ENCODE measurements around the gene NHERF2. TPM values are rescaled to one million over a fixed set of nuclear protein-coding genes. Genes with fewer than 3 reads are reported as not detected.
"Not testable (repeated sequence)": the region's sequence is repeated elsewhere in the genome, so short reads cannot be mapped to it uniquely, and the experiment has no call there.

Gene NHERF2
- total RNA-seq, 2 donors from 2014 or later: 20.1 to 25.5 TPM

DNA sequence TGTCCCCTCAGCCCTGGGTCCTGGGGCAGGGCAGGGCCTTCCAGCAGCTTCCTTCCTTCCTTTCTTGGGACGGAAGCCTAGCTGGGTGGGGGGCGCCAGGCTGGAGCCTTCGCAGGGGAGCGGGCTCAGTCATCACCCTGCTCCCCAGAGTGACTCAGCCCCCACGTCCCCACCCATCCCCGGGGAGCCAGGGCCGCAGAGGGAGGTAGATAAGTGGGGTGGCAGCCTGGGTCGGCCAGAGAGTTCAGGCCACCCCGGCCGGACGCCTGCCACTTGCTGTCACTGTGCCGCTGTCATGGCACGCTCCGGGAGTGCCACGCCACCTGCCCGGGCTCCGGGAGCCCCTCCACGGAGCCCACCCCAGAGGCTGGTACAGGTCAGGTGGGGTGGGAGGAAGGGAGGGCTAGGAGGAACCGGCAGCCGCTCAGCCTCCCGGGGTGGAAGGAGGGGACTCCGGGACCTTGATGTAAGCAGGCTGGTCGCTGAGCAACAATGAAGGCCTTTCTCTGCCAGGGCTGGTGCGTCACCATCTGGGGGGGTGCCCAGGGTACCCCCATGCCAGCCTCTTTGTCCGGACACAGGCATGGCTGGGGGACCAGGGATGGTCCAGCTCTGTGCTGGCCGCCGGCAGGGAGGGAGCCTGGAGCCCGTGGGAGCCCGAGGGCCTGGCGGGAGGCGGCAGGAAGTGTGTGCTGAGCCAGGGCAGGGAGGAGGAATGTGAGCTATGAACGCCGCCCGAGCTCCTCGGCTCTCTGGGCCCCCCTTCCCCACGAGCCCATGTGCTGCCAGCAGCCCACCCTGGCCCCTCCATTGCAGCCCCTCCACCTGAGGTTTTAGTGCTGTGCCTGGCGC is 6.6 kb downstream of the NHERF2 start:
- Mint-ChIP-seq H3K27me3 (ENCODE audit: insufficient read depth) (peaks cover 5% of the 10 kb centered on the region), H3K9me3 (no peaks in the 10 kb centered on the region), H3K4me1 (no peaks in the 10 kb centered on the region), H3K36me3 (ENCODE audit: low read depth) (peaks cover 2% of the 10 kb centered on the region), H3K4me3 (no peak overlapping the region), H3K27ac (no peak overlapping the region)
- TF ChIP-seq, protein P1, sequence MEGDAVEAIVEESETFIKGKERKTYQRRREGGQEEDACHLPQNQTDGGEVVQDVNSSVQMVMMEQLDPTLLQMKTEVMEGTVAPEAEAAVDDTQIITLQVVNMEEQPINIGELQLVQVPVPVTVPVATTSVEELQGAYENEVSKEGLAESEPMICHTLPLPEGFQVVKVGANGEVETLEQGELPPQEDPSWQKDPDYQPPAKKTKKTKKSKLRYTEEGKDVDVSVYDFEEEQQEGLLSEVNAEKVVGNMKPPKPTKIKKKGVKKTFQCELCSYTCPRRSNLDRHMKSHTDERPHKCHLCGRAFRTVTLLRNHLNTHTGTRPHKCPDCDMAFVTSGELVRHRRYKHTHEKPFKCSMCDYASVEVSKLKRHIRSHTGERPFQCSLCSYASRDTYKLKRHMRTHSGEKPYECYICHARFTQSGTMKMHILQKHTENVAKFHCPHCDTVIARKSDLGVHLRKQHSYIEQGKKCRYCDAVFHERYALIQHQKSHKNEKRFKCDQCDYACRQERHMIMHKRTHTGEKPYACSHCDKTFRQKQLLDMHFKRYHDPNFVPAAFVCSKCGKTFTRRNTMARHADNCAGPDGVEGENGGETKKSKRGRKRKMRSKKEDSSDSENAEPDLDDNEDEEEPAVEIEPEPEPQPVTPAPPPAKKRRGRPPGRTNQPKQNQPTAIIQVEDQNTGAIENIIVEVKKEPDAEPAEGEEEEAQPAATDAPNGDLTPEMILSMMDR (conservative IDR thresholded peaks at IDR 0.05): no peak
- no peak overlapping the region for H3K4me3 ChIP-seq (ENCODE audit: low read length)
- H3K4me1 ChIP-seq (ENCODE audit: control insufficient read depth, insufficient read depth, low read length): no peaks in the 10 kb centered on the region
- H3K27ac ChIP-seq (ENCODE audit: low read depth, low read length): peak overlapping the region; percentile 66
- H3K9ac ChIP-seq (ENCODE audit: extremely low read depth, low read length, poor library complexity, severe bottlenecking): no peak overlapping the region
- WGBS, 2 experiments (ENCODE audit: insufficient coverage in 1 of 2, insufficient read length in 1 of 2): 55 to 83% methylated on average over 5 to 37 of the region's 37 CpGs
- no peaks in the 10 kb centered on the region for H3K27me3 ChIP-seq (ENCODE audit: control insufficient read depth, insufficient read depth, low read length, poor library complexity, severe bottlenecking)
- H3K36me3 ChIP-seq (ENCODE audit: control insufficient read depth, insufficient read depth, low read length): peaks cover 5% of the 10 kb centered on the region
- peak; percentile 68 for DNase-seq
- no peaks in the 10 kb centered on the region for H3K9me3 ChIP-seq (ENCODE audit: control insufficient read depth, low read length)

DNA sequence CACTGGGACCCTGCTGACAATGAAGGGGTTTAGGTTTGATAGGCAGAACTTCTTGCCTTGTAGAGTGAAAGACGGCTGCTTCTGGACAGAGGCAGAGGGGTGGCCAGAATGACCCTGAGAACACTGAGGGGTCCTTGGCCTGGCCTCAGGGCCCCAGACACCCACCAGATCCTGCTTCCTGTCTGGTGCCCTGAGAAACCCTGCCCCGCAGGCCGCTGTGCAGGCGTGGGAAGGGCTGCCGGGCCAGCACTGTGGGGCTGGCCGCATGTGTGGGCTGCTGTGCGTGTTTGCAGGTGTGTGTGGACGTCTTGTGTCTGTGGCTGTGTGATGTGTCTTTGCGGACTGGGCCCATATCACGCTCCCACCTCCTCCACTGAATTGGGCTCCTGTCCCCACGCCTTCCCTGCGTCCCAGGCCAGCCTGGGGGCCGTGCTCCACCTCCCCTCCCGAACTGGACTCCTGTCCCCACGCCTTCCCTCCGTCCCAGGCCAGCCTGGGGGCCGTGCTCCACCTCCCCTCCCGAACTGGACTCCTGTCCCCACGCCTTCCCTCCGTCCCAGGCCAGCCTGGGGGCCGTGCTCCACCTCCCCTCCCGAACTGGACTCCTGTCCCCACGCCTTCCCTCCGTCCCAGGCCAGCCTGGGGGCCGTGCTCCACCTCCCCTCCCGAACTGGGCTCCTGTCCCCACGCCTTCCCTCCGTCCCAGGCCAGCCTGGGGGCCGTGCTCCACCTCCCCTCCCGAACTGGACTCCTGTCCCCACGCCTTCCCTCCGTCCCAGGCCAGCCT is 7.4 kb downstream of the NHERF2 start:
- H3K9me3 ChIP-seq (ENCODE audit: control insufficient read depth, low read length); H3K4me3 ChIP-seq (ENCODE audit: low read length); H3K36me3 ChIP-seq (ENCODE audit: control insufficient read depth, insufficient read depth, low read length); H3K9me3 Mint-ChIP-seq; H3K4me1 Mint-ChIP-seq; H3K27ac Mint-ChIP-seq; H3K4me1 ChIP-seq (ENCODE audit: control insufficient read depth, insufficient read depth, low read length); H3K36me3 Mint-ChIP-seq (ENCODE audit: low read depth); H3K9ac ChIP-seq (ENCODE audit: extremely low read depth, low read length, poor library complexity, severe bottlenecking); H3K27me3 ChIP-seq (ENCODE audit: control insufficient read depth, insufficient read depth, low read length, poor library complexity, severe bottlenecking); DNase-seq; H3K4me3 Mint-ChIP-seq; H3K27me3 Mint-ChIP-seq (ENCODE audit: insufficient read depth): not testable (repeated sequence)
- 81 to 95% methylated on average over 4 to 10 of the region's 32 CpGs for WGBS, 2 experiments (ENCODE audit: insufficient coverage in 1 of 2, insufficient read length in 1 of 2)
- peak overlapping the region; percentile 66 for H3K27ac ChIP-seq (ENCODE audit: low read depth, low read length)

DNA sequence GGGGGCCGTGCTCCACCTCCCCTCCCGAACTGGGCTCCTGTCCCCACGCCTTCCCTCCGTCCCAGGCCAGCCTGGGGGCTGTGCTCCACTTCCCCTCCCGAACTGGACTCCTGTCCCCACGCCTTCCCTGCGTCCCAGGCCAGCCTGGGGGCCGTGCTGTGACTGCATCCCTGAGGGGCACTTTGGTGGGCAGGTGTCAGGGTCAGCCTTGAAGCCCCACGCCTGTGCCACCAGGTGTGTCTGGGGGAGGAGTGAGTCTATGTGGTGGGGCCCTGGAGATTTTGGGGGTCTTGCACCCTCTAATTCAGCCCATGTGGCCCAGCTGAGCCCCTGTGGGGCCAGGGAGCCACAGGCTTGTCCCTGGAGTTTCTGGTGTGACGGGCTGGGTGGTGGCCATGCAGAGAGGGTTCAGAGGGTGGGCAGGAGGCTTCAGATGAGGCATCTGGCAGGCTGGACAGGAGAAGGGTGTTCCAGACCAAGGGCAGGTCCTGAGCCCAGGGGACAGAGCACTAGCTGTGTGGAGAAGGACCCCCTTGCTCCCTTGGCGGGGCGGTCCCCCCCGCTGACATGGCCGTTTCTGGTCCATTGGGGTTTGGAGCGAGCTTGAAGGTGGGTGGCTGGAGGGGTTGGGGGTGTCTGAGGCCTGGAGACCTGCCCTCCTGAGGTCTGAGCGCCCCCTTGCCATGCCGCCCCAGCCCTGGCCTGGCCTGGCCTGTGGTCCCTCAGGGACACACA is 8.2 kb downstream of the NHERF2 start:
- H3K27ac ChIP-seq (ENCODE audit: low read depth, low read length): no peak overlapping the region
- TF ChIP-seq, protein P1 (conservative IDR thresholded peaks at IDR 0.05): no peak
- H3K9ac ChIP-seq (ENCODE audit: extremely low read depth, low read length, poor library complexity, severe bottlenecking): no peak overlapping the region
- DNase-seq: no peak
- no peaks in the 10 kb centered on the region for H3K27me3 ChIP-seq (ENCODE audit: control insufficient read depth, insufficient read depth, low read length, poor library complexity, severe bottlenecking)
- H3K4me1 Mint-ChIP-seq: peaks cover 7% of the 10 kb centered on the region
- peaks cover 6% of the 10 kb centered on the region for H3K4me1 ChIP-seq (ENCODE audit: control insufficient read depth, insufficient read depth, low read length)
- no peak overlapping the region for H3K4me3 ChIP-seq (ENCODE audit: low read length)
- H3K9me3 ChIP-seq (ENCODE audit: control insufficient read depth, low read length): no peaks in the 10 kb centered on the region
- WGBS, 2 experiments (ENCODE audit: insufficient coverage in 1 of 2, insufficient read length in 1 of 2): 90 to 93% methylated on average over 3 to 15 of the region's 17 CpGs
- H3K36me3 Mint-ChIP-seq (ENCODE audit: low read depth): peaks cover 4% of the 10 kb centered on the region
- no peak overlapping the region for H3K27ac Mint-ChIP-seq
- no peak overlapping the region for H3K4me3 Mint-ChIP-seq
- no peaks in the 10 kb centered on the region for H3K9me3 Mint-ChIP-seq
- no peaks in the 10 kb centered on the region for H3K27me3 Mint-ChIP-seq (ENCODE audit: insufficient read depth)
- peaks cover 5% of the 10 kb centered on the region for H3K36me3 ChIP-seq (ENCODE audit: control insufficient read depth, insufficient read depth, low read length)

Measured in endodermal cell (in vitro differentiated cells).